Mucosa of descending colon (tissue), 3 donors: Measurements from ENCODE around the gene SCLT1. TPM values are rescaled to one million over a fixed set of nuclear protein-coding genes. Genes with fewer than 3 reads are reported as not detected.

Experiments
- ATAC-seq: fragments of 200-7000 bp; cut with Tn5 transposase; one replicate; pipeline ENCODE4 v1.9.1; 2020; ENCODE audit warnings: mild to moderate bottlenecking, moderate library complexity
- DNase-seq, 3 donors: peaks; one replicate each; pipeline ENCODE4 v3.0.0-alpha.2; 2020
- H3K36me3 ChIP-seq: fragments of 200-600 bp; one replicate; pipeline ENCODE4 v1.8.0; 2021; ENCODE audit warnings: low read depth, mild to moderate bottlenecking
- H3K4me1 ChIP-seq: fragments of 200-600 bp; one replicate; pipeline ENCODE4 v1.8.0; 2021; ENCODE audit warnings: low read depth, mild to moderate bottlenecking
- H3K4me3 ChIP-seq: fragments of 200-600 bp; one replicate; pipeline ENCODE4 v1.8.0; 2021; ENCODE audit warnings: mild to moderate bottlenecking
- H3K9me3 ChIP-seq: fragments of 200-600 bp; one replicate; pipeline ENCODE4 v1.8.0; 2021; ENCODE audit warnings: mild to moderate bottlenecking
- intact Hi-C, 2 donors: fragments of 100-400 bp; cut with DNase I in 1 of 2; cut with micrococcal nuclease in 1 of 2; formaldehyde crosslinking; loops; one replicate each; pipeline versions ENCODE4 v1.11.0 to v1.11.1; 2022; cut with DNase I, micrococcal nuclease
- total RNA-seq, 3 donors: library from RNA; stranded (reverse); fragmentation: NEBNext Ultra II Directional in 2 of 3; extraction: Animal tissue kit (Norgen Biotek cat#: 25700) in 2 of 3; gene quantifications; one replicate each; pipeline versions ENCODE4 v1.2.1 to v1.2.4, GENCODE V29; 2021 to 2023
- TF ChIP-seq, protein P1 (sequence below): fragments of 200-600 bp; IDR thresholded peaks from one replicate; pipeline ENCODE4 v1.8.0; 2022; ENCODE audit warnings: antibody characterized with exemption, mild to moderate bottlenecking
- donor health status: DM: no; HTN: no; CAD: no; lungs with moderate emphysema.
- donor health status: DM: no; HTN: no; CAD: no.
- donor health status: DM: no; HTN: yes; CAD: no.

The SCLT1 gene
- total RNA-seq, 3 donors from 2014 or later, result 11.7 to 16.8 (median 12.9) TPM

- intact Hi-C loops, result no loop called here
- no peaks in the 10 kb centered on the region for H3K4me1 ChIP-seq
- DNase-seq (no peak), ATAC-seq (peak; percentile 64)
- no peak overlapping the region for H3K4me3 ChIP-seq
- H3K36me3 ChIP-seq, result no peaks in the 10 kb centered on the region
- TF ChIP-seq, protein P1, sequence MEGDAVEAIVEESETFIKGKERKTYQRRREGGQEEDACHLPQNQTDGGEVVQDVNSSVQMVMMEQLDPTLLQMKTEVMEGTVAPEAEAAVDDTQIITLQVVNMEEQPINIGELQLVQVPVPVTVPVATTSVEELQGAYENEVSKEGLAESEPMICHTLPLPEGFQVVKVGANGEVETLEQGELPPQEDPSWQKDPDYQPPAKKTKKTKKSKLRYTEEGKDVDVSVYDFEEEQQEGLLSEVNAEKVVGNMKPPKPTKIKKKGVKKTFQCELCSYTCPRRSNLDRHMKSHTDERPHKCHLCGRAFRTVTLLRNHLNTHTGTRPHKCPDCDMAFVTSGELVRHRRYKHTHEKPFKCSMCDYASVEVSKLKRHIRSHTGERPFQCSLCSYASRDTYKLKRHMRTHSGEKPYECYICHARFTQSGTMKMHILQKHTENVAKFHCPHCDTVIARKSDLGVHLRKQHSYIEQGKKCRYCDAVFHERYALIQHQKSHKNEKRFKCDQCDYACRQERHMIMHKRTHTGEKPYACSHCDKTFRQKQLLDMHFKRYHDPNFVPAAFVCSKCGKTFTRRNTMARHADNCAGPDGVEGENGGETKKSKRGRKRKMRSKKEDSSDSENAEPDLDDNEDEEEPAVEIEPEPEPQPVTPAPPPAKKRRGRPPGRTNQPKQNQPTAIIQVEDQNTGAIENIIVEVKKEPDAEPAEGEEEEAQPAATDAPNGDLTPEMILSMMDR, result no peak
- no peaks in the 10 kb centered on the region for H3K9me3 ChIP-seq
These were observed 113.4 kb downstream of the SCLT1 start for GRCh38 chr4:128979934-128980333.

DNA sequence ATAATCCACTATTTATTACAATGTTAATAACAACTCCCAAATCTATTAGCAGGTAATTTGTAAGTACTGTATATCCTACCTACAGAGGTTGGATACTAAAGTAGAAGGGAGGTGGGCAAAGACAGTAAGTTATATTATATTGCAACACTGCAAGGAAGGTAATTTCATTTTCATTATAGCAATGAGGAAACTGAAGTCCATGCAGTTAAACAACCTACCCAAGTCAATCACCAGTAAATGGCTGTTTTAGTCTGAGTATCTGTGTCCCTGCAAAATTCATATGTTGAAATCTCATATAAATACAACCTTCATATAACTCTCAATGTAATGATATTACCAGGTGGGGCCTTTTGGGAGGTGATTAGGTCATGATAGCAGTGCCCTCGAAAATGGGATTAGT is 114.4 kb downstream of the SCLT1 start:
- Histone ChIP-seq H3K9me3 (no peaks in the 10 kb centered on the region), H3K36me3 (no peaks in the 10 kb centered on the region), H3K4me1 (no peaks in the 10 kb centered on the region), H3K4me3 (no peak overlapping the region)
- ATAC-seq (peak; percentile 82), DNase-seq (no peak)
- intact Hi-C loops, result no loop called here
- TF ChIP-seq, protein P1, result no peak

- DNase-seq (no peak), ATAC-seq (no peak)
- no peak overlapping the region for H3K4me3 ChIP-seq
- intact Hi-C loops, result no loop called here
- no peaks in the 10 kb centered on the region for H3K36me3 ChIP-seq
- H3K4me1 ChIP-seq, result no peaks in the 10 kb centered on the region
- H3K9me3 ChIP-seq, result no peaks in the 10 kb centered on the region
- TF ChIP-seq, protein P1, result no peak
These were observed 119.2 kb downstream of the SCLT1 start for GRCh38 chr4:128974136-128974581.

DNA sequence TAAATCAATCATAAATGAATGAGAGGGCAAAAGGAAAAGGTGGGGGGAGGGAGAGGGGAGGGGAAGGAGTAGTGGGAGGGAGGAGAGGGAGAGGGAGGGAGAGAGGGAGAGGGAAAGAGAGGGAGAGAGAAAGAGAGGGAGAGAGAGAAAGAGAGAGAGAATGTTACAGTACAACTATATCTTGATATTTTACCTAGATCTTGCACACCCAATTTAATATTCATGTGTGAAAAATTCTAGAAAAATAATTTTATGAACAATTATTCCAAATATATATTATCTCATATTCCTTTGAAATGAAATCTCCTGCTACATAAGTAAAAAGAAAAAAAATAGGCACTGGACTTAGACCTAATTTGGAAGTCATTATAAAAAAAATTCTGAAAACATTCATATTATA is 120.0 kb downstream of the SCLT1 start:
- H3K4me3 ChIP-seq, result no peak overlapping the region
- H3K4me1 ChIP-seq, result no peaks in the 10 kb centered on the region
- ATAC-seq (no peak), DNase-seq (no peak)
- intact Hi-C loops, result no loop called here
- no peaks in the 10 kb centered on the region for H3K36me3 ChIP-seq
- TF ChIP-seq, protein P1, result no peak
- H3K9me3 ChIP-seq, result no peaks in the 10 kb centered on the region

GRCh38 chr4:128961405-128961804 is 131.9 kb downstream of the SCLT1 start:
- H3K36me3 ChIP-seq, result no peaks in the 10 kb centered on the region
- ATAC-seq, result no peak
- H3K4me3 ChIP-seq, result no peak overlapping the region
- no peak for DNase-seq
- intact Hi-C loops, result no loop called here
- H3K9me3 ChIP-seq, result no peaks in the 10 kb centered on the region
- TF ChIP-seq, protein P1, result no peak
- no peaks in the 10 kb centered on the region for H3K4me1 ChIP-seq

DNA sequence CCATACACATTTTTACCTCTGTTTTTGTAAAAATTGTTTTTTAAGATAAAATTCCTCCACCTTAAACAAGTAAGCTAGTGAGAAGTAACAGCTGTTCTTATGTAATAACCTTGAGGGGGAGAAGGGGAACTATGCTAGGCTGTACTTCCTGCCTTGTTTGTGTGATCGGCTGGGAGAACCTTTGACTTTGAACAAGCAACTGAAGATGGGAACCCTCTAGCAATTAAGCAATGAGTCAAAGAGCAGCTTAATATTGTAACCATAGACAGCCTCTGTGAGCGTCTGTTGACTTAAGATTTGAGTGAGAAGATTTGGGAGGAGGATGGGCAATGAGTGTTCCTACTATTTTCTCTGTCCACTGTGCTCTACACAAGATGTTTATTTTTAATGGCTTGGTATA is 135.1 kb downstream of the SCLT1 start:
- Histone ChIP-seq H3K4me1 (no peaks in the 10 kb centered on the region), H3K9me3 (no peaks in the 10 kb centered on the region), H3K4me3 (no peak overlapping the region), H3K36me3 (no peaks in the 10 kb centered on the region)
- TF ChIP-seq, protein P1, result no peak
- intact Hi-C loops, result no loop called here
- ATAC-seq, result peak; percentile 47
- no peak for DNase-seq
